ENCODE data around the gene ECEL1.
"Not testable (repeated sequence)": the region's sequence is repeated elsewhere in the genome, so short reads cannot be mapped to it uniquely, and the experiment has no call there.

Gene ECEL1, protein sequence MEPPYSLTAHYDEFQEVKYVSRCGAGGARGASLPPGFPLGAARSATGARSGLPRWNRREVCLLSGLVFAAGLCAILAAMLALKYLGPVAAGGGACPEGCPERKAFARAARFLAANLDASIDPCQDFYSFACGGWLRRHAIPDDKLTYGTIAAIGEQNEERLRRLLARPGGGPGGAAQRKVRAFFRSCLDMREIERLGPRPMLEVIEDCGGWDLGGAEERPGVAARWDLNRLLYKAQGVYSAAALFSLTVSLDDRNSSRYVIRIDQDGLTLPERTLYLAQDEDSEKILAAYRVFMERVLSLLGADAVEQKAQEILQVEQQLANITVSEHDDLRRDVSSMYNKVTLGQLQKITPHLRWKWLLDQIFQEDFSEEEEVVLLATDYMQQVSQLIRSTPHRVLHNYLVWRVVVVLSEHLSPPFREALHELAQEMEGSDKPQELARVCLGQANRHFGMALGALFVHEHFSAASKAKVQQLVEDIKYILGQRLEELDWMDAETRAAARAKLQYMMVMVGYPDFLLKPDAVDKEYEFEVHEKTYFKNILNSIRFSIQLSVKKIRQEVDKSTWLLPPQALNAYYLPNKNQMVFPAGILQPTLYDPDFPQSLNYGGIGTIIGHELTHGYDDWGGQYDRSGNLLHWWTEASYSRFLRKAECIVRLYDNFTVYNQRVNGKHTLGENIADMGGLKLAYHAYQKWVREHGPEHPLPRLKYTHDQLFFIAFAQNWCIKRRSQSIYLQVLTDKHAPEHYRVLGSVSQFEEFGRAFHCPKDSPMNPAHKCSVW

GRCh38 chr2:232487385-232488096, at the start of gene ECEL1:
TSS of gene ECEL1 (minus strand) at chr2:232487834. CDS start at chr2:232486653, 1,181 bp downstream.
- peak; percentile 27 to 42 for DNase-seq

DNA sequence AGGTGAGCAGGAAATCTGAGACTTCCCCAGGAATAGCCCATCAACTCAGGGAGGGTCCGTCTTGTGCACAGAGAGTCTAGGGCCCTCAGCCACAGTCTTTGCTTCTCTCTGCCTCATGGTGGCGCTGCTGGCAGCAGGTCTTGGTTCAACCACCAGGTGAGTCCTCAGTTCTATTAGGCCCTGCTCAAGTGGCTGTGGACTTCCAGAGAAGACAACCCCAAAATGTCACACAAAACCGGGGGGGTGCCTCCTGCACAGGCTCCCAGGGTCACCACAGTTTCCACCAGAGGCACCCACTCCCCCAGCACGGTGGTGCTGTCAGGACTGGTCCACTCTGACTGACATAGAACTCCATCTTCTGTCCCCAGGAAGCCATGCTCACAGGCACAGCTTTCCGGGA, 49.4 kb upstream of the ECEL1 start:
- DNase-seq = peak in 1 of 2 experiments; percentile 11

GRCh38 chr2:232535761-232536530, 48.3 kb upstream of the ECEL1 start:
- no peak for DNase-seq

DNA sequence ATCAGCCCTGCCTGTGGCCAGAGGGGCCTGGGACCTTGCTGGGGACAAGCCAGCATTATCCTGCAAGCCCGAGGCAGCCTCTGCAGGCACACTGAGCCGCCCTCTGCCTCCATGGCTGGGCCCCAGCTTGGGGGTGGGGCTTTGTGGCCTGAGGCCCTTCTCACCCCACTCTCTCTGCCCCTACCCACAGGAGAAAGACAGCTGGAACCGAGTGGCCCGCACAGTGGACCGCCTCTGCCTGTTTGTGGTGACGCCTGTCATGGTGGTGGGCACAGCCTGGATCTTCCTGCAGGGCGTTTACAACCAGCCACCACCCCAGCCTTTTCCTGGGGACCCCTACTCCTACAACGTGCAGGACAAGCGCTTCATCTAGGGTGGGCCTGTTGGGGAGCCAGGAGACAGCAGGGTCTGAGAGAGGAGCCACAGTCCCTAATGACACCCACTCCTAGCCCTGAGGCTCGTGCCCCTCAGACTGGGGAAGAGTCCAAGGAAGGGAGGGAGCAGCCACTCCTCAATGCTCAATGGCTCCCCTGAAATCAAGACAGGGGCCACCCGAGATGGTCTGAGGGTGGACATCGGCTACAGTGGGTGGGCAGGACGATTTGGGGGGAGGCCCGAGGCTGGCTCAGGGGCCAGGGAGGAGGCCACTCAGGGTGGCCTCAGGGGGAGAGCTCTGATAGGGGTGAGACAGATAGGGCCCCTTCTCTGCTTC, 47.5 kb upstream of the ECEL1 start:
- no peak for DNase-seq

DNA sequence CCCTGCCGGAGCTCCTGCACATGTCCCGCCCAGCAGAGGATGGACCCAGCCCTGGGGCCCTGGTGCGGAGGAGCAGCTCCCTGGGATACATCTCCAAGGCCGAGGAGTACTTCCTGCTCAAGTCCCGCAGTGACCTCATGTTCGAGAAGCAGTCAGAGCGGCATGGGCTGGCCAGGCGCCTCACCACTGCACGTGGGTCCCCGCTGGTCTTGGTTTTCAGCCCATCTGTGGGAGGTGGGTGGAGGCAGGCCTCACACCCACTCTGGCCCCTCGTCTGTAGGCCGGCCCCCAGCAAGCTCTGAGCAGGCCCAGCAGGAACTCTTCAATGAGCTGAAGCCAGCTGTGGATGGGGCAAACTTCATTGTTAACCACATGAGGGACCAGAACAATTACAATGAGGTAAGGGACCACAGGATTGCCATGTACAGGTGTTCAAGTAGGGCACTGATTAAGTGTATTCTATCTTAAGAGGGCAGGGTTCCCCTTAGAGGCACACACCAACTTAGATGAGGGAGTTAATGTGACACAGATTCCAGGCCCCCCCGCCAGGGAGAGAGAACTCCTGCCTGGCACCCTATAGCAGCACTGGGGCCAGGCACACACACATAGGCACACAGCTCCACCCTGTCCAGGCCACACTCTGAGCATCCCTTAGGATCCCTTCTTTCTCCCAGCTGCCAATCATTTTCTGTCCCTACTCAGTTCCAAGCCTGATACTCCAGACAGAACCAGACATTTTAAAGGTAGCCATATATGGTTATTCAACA, 46.5 kb upstream of the ECEL1 start:
- no peak for DNase-seq

DNA sequence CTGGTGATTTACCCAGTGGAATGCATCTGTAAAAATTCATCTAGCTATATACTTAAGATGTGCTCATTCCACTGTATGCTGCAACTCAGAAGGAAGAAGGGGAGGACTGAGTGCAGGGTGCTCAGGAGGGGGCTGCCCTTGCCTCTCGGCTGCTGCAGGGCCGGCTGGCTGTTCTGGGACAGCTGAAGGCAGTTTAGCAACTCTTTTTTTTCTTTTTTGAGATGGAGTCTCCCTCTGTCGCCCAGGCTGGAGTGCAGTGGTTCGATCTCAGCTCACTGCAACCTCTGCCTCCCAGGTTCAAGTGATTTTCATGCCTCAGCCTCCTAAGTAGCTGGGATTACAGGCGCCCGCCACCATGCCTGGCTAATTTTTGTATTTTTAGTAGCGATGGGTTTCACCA, 45.2 kb upstream of the ECEL1 start:
- not testable (repeated sequence) for DNase-seq

GRCh38 chr2:232532419-232532818, 44.8 kb upstream of the ECEL1 start:
- DNase-seq = no peak

DNA sequence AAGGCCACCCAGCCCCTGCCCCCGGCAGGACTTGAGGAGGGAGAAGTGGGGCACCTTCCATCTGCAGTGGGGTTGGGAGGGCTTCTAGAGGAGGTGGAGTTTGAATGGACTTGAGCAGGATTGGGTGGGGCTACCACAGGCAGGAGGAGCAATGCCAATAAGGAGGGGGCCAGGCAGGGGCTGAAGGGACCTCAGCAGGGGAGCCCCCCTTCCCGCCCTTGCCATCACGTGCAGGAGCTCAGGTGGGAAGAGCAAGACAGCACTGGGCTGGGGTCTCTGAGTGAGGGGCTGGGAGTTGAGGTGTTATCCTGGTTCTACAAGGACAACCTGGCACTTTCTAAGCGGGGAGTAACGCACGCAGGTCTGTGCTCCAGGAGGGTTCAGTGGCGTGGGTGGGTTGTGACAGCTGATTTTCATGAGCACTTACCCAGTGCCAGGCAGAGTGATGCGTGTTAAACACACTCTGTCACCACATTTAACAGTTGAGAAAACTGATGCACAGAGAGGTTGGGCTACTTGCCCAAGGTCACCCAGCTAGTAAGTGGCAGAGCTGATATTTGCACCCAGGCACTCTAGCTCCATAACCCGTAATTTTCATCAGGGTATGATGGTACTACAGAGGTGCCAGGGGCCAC, 43.1 kb upstream of the ECEL1 start:
- no peak for DNase-seq

DNA sequence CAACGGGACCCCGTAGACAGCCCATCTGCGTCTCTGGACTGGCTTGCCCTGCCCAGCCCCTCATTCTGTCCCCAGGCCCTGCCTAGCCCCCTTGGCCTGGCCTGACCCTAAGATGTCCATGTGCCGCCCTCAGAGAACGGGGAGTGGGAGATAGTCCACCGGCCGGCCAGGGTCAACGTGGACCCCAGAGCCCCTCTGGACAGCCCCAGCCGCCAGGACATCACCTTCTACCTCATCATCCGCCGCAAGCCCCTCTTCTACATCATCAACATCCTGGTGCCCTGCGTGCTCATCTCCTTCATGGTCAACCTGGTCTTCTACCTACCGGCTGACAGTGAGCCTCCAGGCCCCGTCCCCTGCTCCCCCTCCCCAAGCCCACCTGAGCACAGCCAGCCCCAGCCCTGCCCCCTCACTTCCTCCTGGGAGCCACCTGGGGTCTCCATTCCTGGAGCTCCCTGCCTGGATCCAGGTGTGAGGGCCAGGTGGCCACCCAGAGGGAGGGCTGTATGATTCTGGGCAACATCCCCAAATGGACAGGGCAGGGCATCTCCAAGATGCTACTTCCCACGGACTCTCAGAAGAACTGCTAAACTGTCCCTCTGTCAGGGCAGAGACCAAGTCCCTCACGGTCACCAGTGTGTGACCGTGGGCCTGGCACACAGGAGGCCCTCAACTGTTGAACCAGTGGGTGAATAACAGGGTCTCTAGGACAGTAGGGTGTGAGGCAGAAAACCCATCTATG, 42.3 kb upstream of the ECEL1 start:
- DNase-seq = no peak

GRCh38 chr2:232528746-232529460, 41.3 kb upstream of the ECEL1 start:
- no peak for DNase-seq

GRCh38 chr2:232527905-232528470, 40.4 kb upstream of the ECEL1 start:
- no peak for DNase-seq

DNA sequence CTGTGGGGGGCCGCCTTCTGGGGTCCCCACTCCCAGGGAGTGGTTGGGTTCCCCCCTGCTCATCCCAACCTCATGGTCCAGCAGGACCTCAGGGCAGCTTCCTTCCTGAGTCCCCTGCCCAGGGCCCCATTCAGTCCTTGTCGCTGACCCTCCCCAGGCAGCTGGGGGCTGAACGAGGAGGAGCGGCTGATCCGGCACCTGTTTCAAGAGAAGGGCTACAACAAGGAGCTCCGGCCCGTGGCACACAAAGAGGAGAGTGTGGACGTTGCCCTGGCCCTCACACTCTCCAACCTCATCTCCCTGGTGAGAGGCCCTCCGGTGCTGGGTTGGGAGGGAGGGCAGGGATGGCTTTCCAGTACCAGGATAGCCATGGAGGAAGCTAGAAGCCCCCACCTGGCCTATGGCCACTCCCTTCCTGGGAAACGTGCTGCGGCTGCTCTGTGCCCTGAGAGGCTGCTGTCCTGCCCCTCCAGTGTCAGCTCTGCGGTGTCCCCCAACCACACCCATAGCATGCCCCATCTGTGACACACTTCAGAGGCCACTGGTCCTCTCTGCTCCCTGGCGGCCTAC, 38.8 kb upstream of the ECEL1 start:
- no peak for DNase-seq

DNA sequence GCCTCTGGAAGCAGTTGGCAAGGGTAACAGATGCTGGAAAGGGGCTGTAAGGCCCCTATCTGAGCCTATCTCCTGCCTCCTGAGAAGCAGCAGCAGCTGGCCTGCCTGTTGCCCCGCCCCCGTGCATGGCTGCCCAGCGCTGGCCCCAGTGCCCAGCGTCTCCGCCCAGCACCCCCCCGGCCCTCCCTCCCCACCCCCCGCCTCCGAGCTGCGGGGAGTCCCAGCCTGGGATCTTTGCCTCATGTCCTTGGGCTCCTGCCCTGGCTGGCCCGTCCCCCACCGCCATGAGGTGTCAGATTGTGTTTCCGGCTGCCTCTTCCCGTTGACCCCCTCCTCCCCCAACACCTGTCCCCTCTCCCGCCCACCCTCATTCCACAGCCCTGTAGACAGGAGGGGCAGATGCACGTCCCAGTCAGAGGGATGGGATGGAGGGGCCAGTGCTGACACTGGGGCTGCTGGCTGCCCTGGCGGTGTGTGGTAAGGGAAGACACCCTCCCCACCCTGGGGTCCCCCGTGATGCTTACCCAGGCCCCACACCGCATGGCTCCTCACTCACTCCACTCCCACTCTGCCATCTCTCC, 38.2 kb upstream of the ECEL1 start, which contains the start of gene CHRND:
TSS of gene CHRND (plus strand) at position 370 of the 581 bp plus-strand sequence. CDS start at position 426, 56 bp downstream.
- no peak for DNase-seq

- DNase-seq = no peak
These were observed 37.6 kb upstream of the ECEL1 start for GRCh38 chr2:232525199-232525598.

DNA sequence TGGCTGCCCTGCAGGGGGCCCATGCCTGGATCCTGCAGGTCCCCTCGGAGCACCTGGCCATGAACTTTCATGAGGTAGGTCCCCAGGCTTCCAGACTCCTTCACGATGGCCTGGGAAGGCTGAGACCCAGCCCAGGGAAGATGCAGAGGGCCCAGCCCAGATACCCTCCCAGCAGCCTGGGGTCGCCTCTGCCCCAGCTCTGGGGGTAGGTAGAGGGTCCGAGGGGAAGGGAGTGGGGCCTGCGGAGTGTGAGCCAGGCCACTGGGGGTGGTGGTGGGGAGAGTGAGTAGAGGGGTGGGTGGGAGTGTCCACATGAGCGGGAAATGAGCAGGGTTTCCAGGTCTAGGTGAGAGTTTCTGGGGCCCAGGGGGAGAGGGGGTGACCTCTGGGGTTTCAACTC, 37.1 kb upstream of the ECEL1 start:
- no peak for DNase-seq

- DNase-seq = peak; percentile 55 to 68
These were observed 36.3 kb upstream of the ECEL1 start for GRCh38 chr2:232523682-232524597.

GRCh38 chr2:232523402-232523681, 35.7 kb upstream of the ECEL1 start:
- DNase-seq = no peak
